HG03103 (cell line): ENCODE measurements around the gene LSM5.
A peak's percentile ranks its signal among the peaks of the same experiment; 100 is the strongest.

Source experiments
- ATAC-seq: cut with Tn5 transposase; IDR thresholded peaks from one replicate; pipeline ENCODE4 v1.9.1; 2021; ENCODE audit warnings: low read depth; ENCODE audit not compliant: unreplicated experiment

Gene LSM5

GRCh38 chr7:32490127-32490796, at the start of gene LSM5:
LSM5 (minus strand) TSS chr7:32490380; CDS start chr7:32490365, 15 bp downstream.
- ATAC-seq = peak; percentile 84

- ATAC-seq = no peak
Measured at GRCh38 chr7:32539366-32539765, 49.2 kb upstream of the LSM5 start.

GRCh38 chr7:32537760-32538159, 47.6 kb upstream of the LSM5 start:
- ATAC-seq = no peak

- ATAC-seq = no peak
Measured at GRCh38 chr7:32536585-32536984, 46.4 kb upstream of the LSM5 start.

- ATAC-seq = no peak
Measured at GRCh38 chr7:32536016-32536415, 45.8 kb upstream of the LSM5 start.

- peak; percentile 59 for ATAC-seq
Measured at GRCh38 chr7:32535162-32535702, 45.1 kb upstream of the LSM5 start.

- no peak for ATAC-seq
Measured at GRCh38 chr7:32533276-32534029, 43.3 kb upstream of the LSM5 start.

- no peak for ATAC-seq
Measured at GRCh38 chr7:32532716-32533115, 42.5 kb upstream of the LSM5 start.

GRCh38 chr7:32532086-32532485, 41.9 kb upstream of the LSM5 start:
- no peak for ATAC-seq

GRCh38 chr7:32531402-32531801, 41.2 kb upstream of the LSM5 start:
- ATAC-seq = no peak

- ATAC-seq = no peak
Measured at GRCh38 chr7:32525839-32526238, 35.7 kb upstream of the LSM5 start.

GRCh38 chr7:32524631-32525030, 34.5 kb upstream of the LSM5 start:
- ATAC-seq = no peak

- no peak for ATAC-seq
Measured at GRCh38 chr7:32522746-32523530, 32.8 kb upstream of the LSM5 start.

GRCh38 chr7:32519763-32520162, 29.6 kb upstream of the LSM5 start:
- no peak for ATAC-seq

- ATAC-seq = no peak
Measured at GRCh38 chr7:32518534-32519140, 28.5 kb upstream of the LSM5 start.

GRCh38 chr7:32516551-32517100, 26.4 kb upstream of the LSM5 start:
- no peak for ATAC-seq

GRCh38 chr7:32515890-32516550, 25.8 kb upstream of the LSM5 start:
- peak; percentile 96 for ATAC-seq

- ATAC-seq = no peak
Measured at GRCh38 chr7:32513210-32513609, 23.0 kb upstream of the LSM5 start.

GRCh38 chr7:32511791-32512190, 21.6 kb upstream of the LSM5 start:
- no peak for ATAC-seq

- no peak for ATAC-seq
Measured at GRCh38 chr7:32507414-32507813, 17.2 kb upstream of the LSM5 start.
